HEK293T (cell line): ENCODE data around the gene CD200R1L.
"Not testable (repeated sequence)": the region's sequence is repeated elsewhere in the genome, so short reads cannot be mapped to it uniquely, and the experiment has no call there.

Source experiments
- CTCF ChIA-PET: fragments of 350-600 bp; formaldehyde crosslinking; extraction: SDS; loops from one replicate; lab custom pipeline; 2021; ENCODE audit warnings: antibody characterized with exemption, inconsistent platforms; lab: Yijun Ruan, JAX
- POLR2A ChIA-PET: fragments of 350-600 bp; formaldehyde crosslinking; extraction: SDS; loops from one replicate; lab custom pipeline; 2020; ENCODE audit warnings: antibody characterized with exemption, inconsistent platforms; lab: Yijun Ruan, JAX
- DNase-seq: peaks from one replicate; pipeline ENCODE4 v3.0.0; 2012; ENCODE audit warnings: mixed read lengths; ENCODE audit errors: extremely low spot score
- ARNT ChIP-seq: fragments of 450-650 bp; IDR thresholded peaks from 2 replicates; pipeline ENCODE4 v1.6.1; 2017; ENCODE audit warnings: mild to moderate bottlenecking
- BHLHE40 ChIP-seq: fragments of 450-650 bp; IDR thresholded peaks from 2 replicates; pipeline ENCODE4 v1.6.1; 2016; ENCODE audit warnings: mild to moderate bottlenecking, moderate library complexity, borderline replicate concordance
- CTBP1 ChIP-seq: fragments of 450-650 bp; IDR thresholded peaks from 2 replicates; pipeline ENCODE4 v1.6.1; 2016; ENCODE audit warnings: borderline replicate concordance
- ELF4 ChIP-seq: fragments of 450-650 bp; IDR thresholded peaks from 2 replicates; pipeline ENCODE4 v1.6.1; 2017; ENCODE audit warnings: antibody characterized with exemption
- FOXA1 ChIP-seq: fragments of 450-650 bp; IDR thresholded peaks from 2 replicates; pipeline ENCODE4 v1.6.1; 2016; ENCODE audit warnings: mild to moderate bottlenecking
- FOXK2 ChIP-seq: fragments of 450-650 bp; IDR thresholded peaks from 2 replicates; pipeline ENCODE4 v1.6.1; 2016; ENCODE audit warnings: mild to moderate bottlenecking
- FOXM1 ChIP-seq: fragments of 450-650 bp; IDR thresholded peaks from 2 replicates; pipeline ENCODE4 v1.6.1; 2017; ENCODE audit warnings: mild to moderate bottlenecking, borderline replicate concordance
- HDGF ChIP-seq: fragments of 450-650 bp; IDR thresholded peaks from 2 replicates; pipeline ENCODE4 v1.6.1; 2017; ENCODE audit warnings: antibody characterized with exemption, borderline replicate concordance
- L3MBTL2 ChIP-seq: fragments of 450-650 bp; conservative IDR thresholded peaks from 2 replicates; pipeline ENCODE4 v1.6.1; 2016; ENCODE audit warnings: mild to moderate bottlenecking
- LEF1 ChIP-seq: fragments of 450-650 bp; IDR thresholded peaks from 2 replicates; pipeline ENCODE4 v1.6.1; 2017; ENCODE audit warnings: mild to moderate bottlenecking, borderline replicate concordance
- NFRKB ChIP-seq: fragments of 450-650 bp; IDR thresholded peaks from 2 replicates; pipeline ENCODE4 v1.6.1; 2016; ENCODE audit warnings: mild to moderate bottlenecking, moderate library complexity
- PKNOX1 ChIP-seq: fragments of 450-650 bp; IDR thresholded peaks from 2 replicates; pipeline ENCODE4 v1.6.1; 2016
- SP1 ChIP-seq: fragments of 450-650 bp; IDR thresholded peaks from 2 replicates; pipeline ENCODE4 v1.6.1; 2017
- SUZ12 ChIP-seq: fragments of 450-650 bp; IDR thresholded peaks from 2 replicates; pipeline ENCODE4 v1.6.1; 2016; ENCODE audit warnings: mild to moderate bottlenecking
- TARDBP ChIP-seq: fragments of 450-650 bp; IDR thresholded peaks from 2 replicates; pipeline ENCODE4 v1.6.1; 2016
- ZNF384 ChIP-seq: fragments of 450-650 bp; IDR thresholded peaks from 2 replicates; pipeline ENCODE4 v1.6.1; 2016

The CD200R1L gene

GRCh38 chr3:112858410-112859069 is 11.9 kb upstream of the CD200R1L start:
- TF ChIP-seq CTBP1 (no peak), L3MBTL2 (no peak), BHLHE40 (no peak), TARDBP (no peak), ZNF384 (no peak), NFRKB (no peak), FOXM1 (no peak), HDGF (no peak), ELF4 (no peak), ARNT (no peak), LEF1 (no peak), SUZ12 (no peak), FOXA1 (no peak), PKNOX1 (no peak), SP1 (no peak), FOXK2 (no peak)
- POLR2A ChIA-PET = no interaction called here
- DNase-seq = no peak
- CTCF ChIA-PET = interaction anchor here (0.7 kb wide), 1 partner anchor 753 kb away, joined by 3 read pairs; no protein-coding TSS in a partner anchor

- TF ChIP-seq PKNOX1 = no peak
- TF ChIP-seq FOXM1 = no peak
- no peak for TF ChIP-seq FOXK2
- ChIA-PET POLR2A (no interaction called here), CTCF (no interaction called here)
- DNase-seq = no peak
Measured at GRCh38 chr3:112857526-112857925, 10.9 kb upstream of the CD200R1L start.

- ChIA-PET CTCF (no interaction called here), POLR2A (no interaction called here)
- DNase-seq = no peak
- no peak for TF ChIP-seq TARDBP
- no peak for TF ChIP-seq NFRKB
- no peak for TF ChIP-seq LEF1
- TF ChIP-seq PKNOX1 = no peak
- no peak for TF ChIP-seq FOXK2
- no peak for TF ChIP-seq HDGF
- TF ChIP-seq FOXM1 = no peak
- no peak for TF ChIP-seq SUZ12
- TF ChIP-seq ELF4 = no peak
- no peak for TF ChIP-seq SP1
- TF ChIP-seq ARNT = no peak
Measured at GRCh38 chr3:112856537-112856936, 9.9 kb upstream of the CD200R1L start.

- ChIA-PET CTCF (no interaction called here), POLR2A (no interaction called here)
- DNase-seq = no peak
- no peak for TF ChIP-seq HDGF
- no peak for TF ChIP-seq SUZ12
- TF ChIP-seq ELF4 = no peak
- no peak for TF ChIP-seq FOXK2
- TF ChIP-seq LEF1 = no peak
- TF ChIP-seq BHLHE40 = no peak
- no peak for TF ChIP-seq FOXA1
- no peak for TF ChIP-seq ARNT
- no peak for TF ChIP-seq L3MBTL2
- no peak for TF ChIP-seq FOXM1
- TF ChIP-seq ZNF384 = no peak
- TF ChIP-seq PKNOX1 = no peak
- TF ChIP-seq TARDBP = no peak
- TF ChIP-seq NFRKB = no peak
- TF ChIP-seq CTBP1 = no peak
- no peak for TF ChIP-seq SP1
Measured at GRCh38 chr3:112855883-112856282, 9.2 kb upstream of the CD200R1L start.

GRCh38 chr3:112855074-112855473 is 8.4 kb upstream of the CD200R1L start:
- CTCF ChIA-PET, DNase-seq, POLR2A ChIA-PET: not testable (repeated sequence)

GRCh38 chr3:112848196-112848595 is 1.5 kb upstream of the CD200R1L start:
- POLR2A ChIA-PET = no interaction called here
- TF ChIP-seq LEF1 (no peak), HDGF (no peak), TARDBP (no peak), NFRKB (no peak), BHLHE40 (no peak), FOXA1 (no peak), PKNOX1 (no peak), FOXM1 (no peak), SUZ12 (no peak), ARNT (no peak), ZNF384 (no peak), FOXK2 (no peak), L3MBTL2 (no peak), CTBP1 (no peak), SP1 (no peak), ELF4 (no peak)
- no peak for DNase-seq
- CTCF ChIA-PET = no interaction called here
